GM21576 (cell line): ENCODE measurements around the gene L3HYPDH.

ENCODE experiments used
- ATAC-seq: cut with Tn5 transposase; IDR thresholded peaks from one replicate; pipeline ENCODE4 v1.9.1; 2021; ENCODE audit warnings: mild to moderate bottlenecking, moderate library complexity; ENCODE audit not compliant: unreplicated experiment

L3HYPDH gene

DNA sequence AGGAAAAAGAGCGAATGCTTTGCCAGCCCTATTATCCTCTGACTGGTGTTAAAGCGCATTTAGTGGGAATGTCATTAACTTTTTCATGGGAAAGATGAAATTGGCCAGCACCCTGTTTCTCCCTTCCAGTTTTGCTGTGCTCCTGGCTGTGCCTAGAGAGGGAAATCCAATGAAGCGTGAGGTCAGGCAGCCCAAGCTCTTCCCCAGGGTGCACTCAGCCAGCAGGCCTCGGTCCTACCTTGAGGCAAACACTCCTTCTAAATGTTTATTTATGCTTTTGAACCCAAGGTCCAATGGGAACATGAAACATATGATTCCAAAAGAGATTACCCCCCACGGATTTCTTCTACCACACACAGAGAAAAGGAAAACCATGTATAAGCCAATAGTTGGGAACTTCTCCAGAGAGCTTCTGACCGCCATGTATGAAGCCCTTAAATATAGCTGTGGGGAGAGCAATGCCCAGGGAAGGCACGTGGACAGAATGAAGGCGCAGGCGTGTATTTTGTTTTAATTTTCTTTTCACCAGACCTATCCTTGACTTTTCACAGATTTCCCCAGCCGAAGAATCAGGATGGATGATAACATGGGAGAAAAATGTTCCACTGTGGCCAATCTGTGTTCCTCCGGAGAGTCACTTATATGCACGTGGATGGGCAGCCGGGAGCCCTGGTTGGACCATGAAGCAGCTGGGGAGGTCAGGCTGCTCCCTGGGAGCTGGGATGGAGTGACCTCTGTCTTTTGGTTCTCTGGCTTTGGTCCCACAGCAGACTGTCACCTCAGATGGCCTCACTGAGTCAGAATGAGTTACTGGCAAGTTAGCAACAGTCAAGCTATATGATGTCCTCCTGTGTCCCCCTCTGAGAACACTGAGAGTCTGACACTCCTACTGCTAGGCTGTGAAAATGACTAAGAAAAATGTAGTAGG, 56.3 kb downstream of the L3HYPDH start:
- ATAC-seq: no peak

DNA sequence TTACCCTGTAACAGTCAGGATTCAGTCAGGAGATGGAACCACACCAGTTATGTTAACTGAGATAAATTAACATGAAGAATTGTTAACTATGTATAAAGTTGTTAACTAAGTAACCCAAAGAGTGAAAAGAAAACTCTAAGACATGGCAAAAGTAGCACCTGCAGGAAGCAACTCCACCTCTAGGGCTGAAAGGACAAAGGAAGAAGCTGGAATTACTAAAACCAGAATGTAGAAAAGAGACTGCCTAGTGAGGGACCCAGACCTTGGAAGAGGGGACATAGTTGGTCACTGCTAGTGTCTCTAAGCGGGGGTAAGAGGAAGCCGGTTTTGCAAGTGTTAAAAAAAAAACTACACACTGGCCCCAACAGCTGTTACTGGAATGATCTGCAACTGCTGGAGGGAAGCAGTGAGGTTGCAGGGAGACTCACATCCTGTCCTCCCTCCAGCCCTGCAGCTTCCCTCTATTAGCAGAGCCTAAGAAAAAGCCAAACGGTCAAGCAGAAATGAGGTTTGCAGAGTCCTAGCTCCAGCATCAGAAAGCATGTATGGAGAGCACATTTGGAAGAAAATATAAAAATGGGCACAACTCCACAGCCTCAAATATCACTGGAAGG, 58.8 kb downstream of the L3HYPDH start:
- no peak for ATAC-seq

DNA sequence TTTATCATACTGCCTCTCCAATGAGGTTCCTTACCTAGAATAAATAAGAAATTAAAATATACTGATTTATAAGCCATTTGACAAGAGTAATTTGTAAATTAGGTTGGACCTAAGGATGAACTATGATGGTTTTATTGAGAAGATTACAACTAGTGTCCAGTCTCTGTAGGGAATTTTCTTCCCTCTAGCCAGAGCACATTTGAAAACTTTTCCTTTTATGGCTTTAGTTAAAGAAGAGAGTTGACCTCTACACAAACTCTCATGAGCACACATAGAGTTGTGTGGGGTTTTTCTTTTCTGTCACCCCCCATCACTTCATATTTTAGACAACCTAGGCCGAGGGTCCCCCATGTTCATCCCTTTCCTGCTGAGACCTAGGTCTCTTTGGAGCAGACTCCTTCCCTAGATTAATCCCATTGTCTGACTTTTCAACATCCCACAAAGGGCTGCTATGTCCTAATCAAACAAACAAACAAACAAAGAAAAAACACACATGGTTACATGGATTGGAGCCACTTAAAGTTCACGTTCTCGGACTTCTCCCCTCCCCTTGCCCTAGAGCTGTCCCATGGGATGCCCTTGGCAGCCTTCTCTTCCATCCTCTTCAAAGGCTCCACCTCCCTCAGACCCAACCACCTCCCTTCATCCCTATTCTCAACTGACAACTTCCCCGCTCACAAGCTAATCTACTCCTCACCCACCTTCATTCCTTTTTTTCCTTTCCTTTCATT, 59.7 kb downstream of the L3HYPDH start:
- no peak for ATAC-seq
